Parathyroid adenoma (tissue), 2 donors: ENCODE measurements around the gene FSTL4.

Source experiments
- H2AFZ ChIP-seq: fragments of 300-600 bp; sonication (generic); one replicate; pipeline ENCODE4 v1.7.0; 2017; ENCODE audit warnings: antibody characterized with exemption, mild to moderate bottlenecking
- H3K27ac ChIP-seq: fragments of 300-600 bp; sonication (generic); one replicate; pipeline ENCODE4 v1.7.0; 2017
- H3K27me3 ChIP-seq: fragments of 300-600 bp; sonication (generic); one replicate; pipeline ENCODE4 v1.7.0; 2017; ENCODE audit warnings: low read length; ENCODE audit not compliant: control insufficient read depth, insufficient read depth
- H3K36me3 ChIP-seq: fragments of 300-600 bp; sonication (generic); one replicate; pipeline ENCODE4 v1.7.0; 2017; ENCODE audit warnings: low read length; ENCODE audit not compliant: control insufficient read depth, insufficient read depth
- H3K4me1 ChIP-seq: fragments of 300-600 bp; sonication (generic); one replicate; pipeline ENCODE4 v1.7.0; 2017; ENCODE audit warnings: control low read depth
- H3K4me2 ChIP-seq: fragments of 300-600 bp; sonication (generic); one replicate; pipeline ENCODE4 v1.7.0; 2017; ENCODE audit warnings: low read length
- H3K4me3 ChIP-seq: fragments of 300-600 bp; sonication (generic); one replicate; pipeline ENCODE4 v1.7.0; 2017; ENCODE audit warnings: low read depth, low read length
- H3K79me2 ChIP-seq: fragments of 300-600 bp; sonication (generic); one replicate; pipeline ENCODE4 v1.7.0; 2017; ENCODE audit warnings: control low read depth
- H3K9ac ChIP-seq: fragments of 300-600 bp; sonication (generic); one replicate; pipeline ENCODE4 v1.7.0; 2017; ENCODE audit warnings: mild to moderate bottlenecking
- H3K9me3 ChIP-seq: fragments of 300-600 bp; sonication (generic); one replicate; pipeline ENCODE4 v1.7.0; 2017; ENCODE audit warnings: low read length; ENCODE audit not compliant: control insufficient read depth
- TF ChIP-seq, protein P1 (sequence below): fragments of 300-600 bp; sonication (generic); IDR thresholded peaks from one replicate; pipeline ENCODE4 v1.7.0; 2017; ENCODE audit warnings: antibody characterized with exemption, mild to moderate bottlenecking
- donor health status: primary hyperparathyroidism.

The FSTL4 gene

DNA sequence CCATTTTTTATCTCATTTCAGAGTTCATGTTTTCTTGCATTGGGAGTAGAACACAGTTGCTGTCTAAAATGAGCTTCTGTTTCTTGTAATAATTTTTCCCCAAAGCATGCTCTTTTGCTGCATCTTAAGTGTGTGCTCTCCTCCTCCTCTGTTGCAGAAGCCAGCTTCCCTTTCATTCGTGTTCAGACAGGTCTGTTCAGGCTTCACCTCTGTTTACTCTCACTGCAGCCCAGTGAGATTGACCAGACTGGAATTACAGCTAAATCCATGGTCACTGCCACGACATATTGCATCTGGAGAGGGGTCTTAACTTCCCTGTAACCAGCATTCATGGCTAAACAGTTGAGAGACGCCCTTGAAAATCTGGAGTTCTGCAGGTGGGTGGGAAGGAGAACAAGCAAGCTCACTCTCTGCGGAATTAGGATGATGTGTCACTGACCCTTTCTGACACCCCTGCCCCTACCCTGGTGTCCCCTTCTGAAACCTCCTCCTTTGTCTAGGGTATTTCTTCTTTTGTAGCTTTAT lies 223.2 kb downstream of the FSTL4 start:
- H3K4me3 ChIP-seq, result no peak overlapping the region
- H3K79me2 ChIP-seq, result peaks cover 3% of the 10 kb centered on the region
- TF ChIP-seq, protein P1, sequence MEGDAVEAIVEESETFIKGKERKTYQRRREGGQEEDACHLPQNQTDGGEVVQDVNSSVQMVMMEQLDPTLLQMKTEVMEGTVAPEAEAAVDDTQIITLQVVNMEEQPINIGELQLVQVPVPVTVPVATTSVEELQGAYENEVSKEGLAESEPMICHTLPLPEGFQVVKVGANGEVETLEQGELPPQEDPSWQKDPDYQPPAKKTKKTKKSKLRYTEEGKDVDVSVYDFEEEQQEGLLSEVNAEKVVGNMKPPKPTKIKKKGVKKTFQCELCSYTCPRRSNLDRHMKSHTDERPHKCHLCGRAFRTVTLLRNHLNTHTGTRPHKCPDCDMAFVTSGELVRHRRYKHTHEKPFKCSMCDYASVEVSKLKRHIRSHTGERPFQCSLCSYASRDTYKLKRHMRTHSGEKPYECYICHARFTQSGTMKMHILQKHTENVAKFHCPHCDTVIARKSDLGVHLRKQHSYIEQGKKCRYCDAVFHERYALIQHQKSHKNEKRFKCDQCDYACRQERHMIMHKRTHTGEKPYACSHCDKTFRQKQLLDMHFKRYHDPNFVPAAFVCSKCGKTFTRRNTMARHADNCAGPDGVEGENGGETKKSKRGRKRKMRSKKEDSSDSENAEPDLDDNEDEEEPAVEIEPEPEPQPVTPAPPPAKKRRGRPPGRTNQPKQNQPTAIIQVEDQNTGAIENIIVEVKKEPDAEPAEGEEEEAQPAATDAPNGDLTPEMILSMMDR, result no peak
- H2AFZ ChIP-seq, result no peak overlapping the region
- no peaks in the 10 kb centered on the region for H3K4me1 ChIP-seq
- no peak overlapping the region for H3K4me2 ChIP-seq
- no peaks in the 10 kb centered on the region for H3K9me3 ChIP-seq
- H3K9ac ChIP-seq, result no peak overlapping the region
- no peaks in the 10 kb centered on the region for H3K27me3 ChIP-seq
- H3K36me3 ChIP-seq, result no peaks in the 10 kb centered on the region
- H3K27ac ChIP-seq, result no peak overlapping the region

DNA sequence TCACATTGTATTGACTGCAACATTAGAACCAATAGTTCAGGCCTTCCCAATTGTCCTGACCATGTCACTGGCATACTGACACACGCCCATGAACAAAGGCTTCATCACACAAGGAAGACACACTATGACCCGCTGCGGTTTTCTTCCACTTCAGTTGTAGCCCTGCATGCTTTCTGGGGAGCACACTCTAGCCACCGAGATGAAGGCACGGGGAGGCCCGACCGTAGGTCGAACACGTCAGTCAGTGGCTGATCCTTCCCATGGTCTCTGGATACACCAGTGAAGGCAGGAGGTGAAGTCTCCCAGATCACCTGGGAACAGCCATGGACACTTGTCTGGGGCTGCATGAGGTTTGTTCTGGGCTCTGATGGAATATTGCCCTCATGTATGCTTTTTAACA lies 224.7 kb downstream of the FSTL4 start:
- Histone ChIP-seq H3K4me2 (no peak overlapping the region), H3K27ac (no peak overlapping the region), H3K4me1 (no peaks in the 10 kb centered on the region), H3K36me3 (no peaks in the 10 kb centered on the region), H3K79me2 (peaks cover 3% of the 10 kb centered on the region), H3K27me3 (no peaks in the 10 kb centered on the region), H3K9me3 (no peaks in the 10 kb centered on the region), H3K9ac (no peak overlapping the region), H2AFZ (no peak overlapping the region), H3K4me3 (no peak overlapping the region)
- TF ChIP-seq, protein P1, result no peak

DNA sequence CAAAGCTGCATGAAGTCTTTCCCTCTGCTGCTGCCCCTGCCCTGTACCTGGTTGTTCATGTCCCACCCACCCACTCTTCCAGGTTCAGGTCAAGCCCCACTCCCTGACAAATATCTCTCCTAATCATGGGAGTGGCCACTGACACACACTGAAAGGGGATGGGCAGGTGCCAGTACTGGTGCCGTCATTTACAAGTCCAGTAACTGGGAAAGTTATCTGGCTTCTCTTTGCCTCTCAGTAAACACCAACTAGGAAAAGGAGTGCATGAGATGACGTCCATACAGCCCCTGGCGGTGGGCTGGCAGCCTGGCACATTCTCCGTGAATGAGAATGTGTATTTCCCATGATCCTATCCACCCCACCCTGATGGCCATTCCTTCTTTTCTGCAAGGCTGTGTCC lies 225.2 kb downstream of the FSTL4 start:
- H3K9ac ChIP-seq, result no peak overlapping the region
- TF ChIP-seq, protein P1, result no peak
- H3K9me3 ChIP-seq, result no peaks in the 10 kb centered on the region

DNA sequence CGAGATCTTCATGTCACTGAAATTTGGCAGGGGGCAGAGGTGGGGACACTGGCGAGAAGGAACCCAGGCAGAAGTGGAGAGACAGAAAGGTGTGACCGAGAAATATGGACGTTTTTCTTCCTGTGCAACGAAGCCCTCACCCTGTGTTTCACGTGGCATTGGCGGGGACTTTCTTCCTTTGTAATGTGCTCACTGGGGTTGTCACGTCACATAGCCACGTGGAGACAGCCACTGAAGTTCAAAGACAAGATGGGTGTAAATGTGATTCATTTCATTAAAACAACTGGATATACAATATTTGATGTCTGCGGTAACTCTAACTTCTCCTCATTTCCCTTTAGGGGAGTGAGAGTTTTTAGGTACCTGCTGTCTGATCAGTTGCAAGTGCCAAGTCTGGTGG lies 225.7 kb downstream of the FSTL4 start:
- peaks cover under 1% of the 10 kb centered on the region for H3K79me2 ChIP-seq
- H3K4me3 ChIP-seq, result no peak overlapping the region
- no peak overlapping the region for H2AFZ ChIP-seq
- no peaks in the 10 kb centered on the region for H3K36me3 ChIP-seq
- no peak overlapping the region for H3K27ac ChIP-seq
- H3K9ac ChIP-seq, result no peak overlapping the region
- TF ChIP-seq, protein P1, result no peak
- no peaks in the 10 kb centered on the region for H3K27me3 ChIP-seq
- H3K4me1 ChIP-seq, result no peaks in the 10 kb centered on the region
- H3K4me2 ChIP-seq, result no peak overlapping the region
- H3K9me3 ChIP-seq, result no peaks in the 10 kb centered on the region

More for the DNA sequence above, 225.2 kb downstream of the FSTL4 start:
- Histone ChIP-seq H3K4me2 (no peak overlapping the region), H3K4me3 (no peak overlapping the region), H3K27me3 (no peaks in the 10 kb centered on the region), H2AFZ (no peak overlapping the region), H3K4me1 (no peaks in the 10 kb centered on the region), H3K27ac (no peak overlapping the region), H3K79me2 (peaks cover 3% of the 10 kb centered on the region), H3K36me3 (no peaks in the 10 kb centered on the region)

DNA sequence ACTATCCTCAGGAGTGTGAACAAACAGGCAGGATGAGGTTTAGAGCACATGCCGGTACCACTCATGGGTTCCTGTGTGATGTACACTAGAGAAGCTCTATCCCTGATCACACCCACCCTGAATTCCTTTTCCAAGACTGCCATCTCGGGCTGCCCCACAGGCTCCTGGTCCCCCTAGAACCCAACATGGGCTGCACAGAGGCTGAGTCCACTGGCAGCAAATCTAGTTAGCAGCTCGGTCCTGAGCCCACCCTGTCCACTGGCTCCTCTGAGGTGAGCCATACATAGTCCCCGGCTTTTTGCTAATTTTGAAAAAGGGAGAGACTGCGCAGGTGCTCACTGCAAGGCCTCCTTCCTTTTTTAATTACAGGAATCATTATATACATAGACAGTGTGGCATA lies 227.0 kb downstream of the FSTL4 start:
- no peaks in the 10 kb centered on the region for H3K4me1 ChIP-seq
- H3K4me2 ChIP-seq, result no peak overlapping the region
- TF ChIP-seq, protein P1, result no peak
- H3K4me3 ChIP-seq, result no peak overlapping the region
- H3K27me3 ChIP-seq, result no peaks in the 10 kb centered on the region
- no peak overlapping the region for H2AFZ ChIP-seq
- H3K79me2 ChIP-seq, result no peaks in the 10 kb centered on the region
- H3K9ac ChIP-seq, result no peak overlapping the region
- H3K27ac ChIP-seq, result no peak overlapping the region
- no peaks in the 10 kb centered on the region for H3K9me3 ChIP-seq
- H3K36me3 ChIP-seq, result no peaks in the 10 kb centered on the region
